Activated CD4-positive, alpha-beta T cell treated with anti-CD3 and anti-CD28 coated beads, Interleukin-2, amount 50 U/mL, for 1 hour (primary cell): Measurements from ENCODE around the gene STK16.

Experiments used
- DNase-seq: peaks from one replicate; pipeline ENCODE4 v3.0.0-alpha.2; 2020

STK16 gene

DNA sequence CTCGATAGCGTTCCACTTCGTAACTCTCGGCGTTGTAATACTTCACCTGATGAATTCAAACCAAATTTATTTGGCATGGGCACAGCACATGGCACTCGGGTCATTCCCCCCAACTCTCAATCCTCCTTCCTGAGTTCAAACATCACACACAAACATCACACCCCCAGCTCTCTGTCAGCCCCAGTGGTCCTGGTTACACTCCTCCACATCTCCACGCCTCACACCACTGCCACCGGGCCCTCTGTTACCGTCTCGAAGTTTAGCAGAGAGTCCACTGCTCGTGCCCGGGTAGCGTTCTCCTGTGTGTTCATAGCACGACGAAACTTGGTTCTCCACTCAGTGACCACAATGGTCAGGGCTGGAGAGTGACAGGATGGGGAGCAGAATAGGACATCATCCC lies 31.1 kb upstream of the STK16 start:
- DNase-seq = no peak

DNA sequence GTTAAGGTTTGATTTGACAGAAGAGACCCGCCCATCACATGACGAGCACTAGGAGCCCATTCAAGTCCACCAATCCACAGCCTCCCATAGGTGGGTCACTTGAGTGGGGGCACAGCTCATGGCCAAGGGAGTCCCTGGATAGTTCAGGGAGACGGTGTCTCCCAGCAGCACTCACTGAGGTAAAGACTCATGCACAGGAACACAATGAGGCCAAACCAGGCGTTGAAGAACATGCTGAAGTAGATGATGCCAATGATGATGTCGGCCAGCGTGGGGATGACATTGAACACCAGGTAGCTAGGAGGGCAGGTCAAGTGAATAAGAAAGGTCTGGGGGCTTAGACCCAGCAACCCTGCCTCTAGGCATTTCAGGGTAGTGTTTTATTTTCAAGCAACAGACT lies 30.5 kb upstream of the STK16 start:
- DNase-seq = no peak

DNA sequence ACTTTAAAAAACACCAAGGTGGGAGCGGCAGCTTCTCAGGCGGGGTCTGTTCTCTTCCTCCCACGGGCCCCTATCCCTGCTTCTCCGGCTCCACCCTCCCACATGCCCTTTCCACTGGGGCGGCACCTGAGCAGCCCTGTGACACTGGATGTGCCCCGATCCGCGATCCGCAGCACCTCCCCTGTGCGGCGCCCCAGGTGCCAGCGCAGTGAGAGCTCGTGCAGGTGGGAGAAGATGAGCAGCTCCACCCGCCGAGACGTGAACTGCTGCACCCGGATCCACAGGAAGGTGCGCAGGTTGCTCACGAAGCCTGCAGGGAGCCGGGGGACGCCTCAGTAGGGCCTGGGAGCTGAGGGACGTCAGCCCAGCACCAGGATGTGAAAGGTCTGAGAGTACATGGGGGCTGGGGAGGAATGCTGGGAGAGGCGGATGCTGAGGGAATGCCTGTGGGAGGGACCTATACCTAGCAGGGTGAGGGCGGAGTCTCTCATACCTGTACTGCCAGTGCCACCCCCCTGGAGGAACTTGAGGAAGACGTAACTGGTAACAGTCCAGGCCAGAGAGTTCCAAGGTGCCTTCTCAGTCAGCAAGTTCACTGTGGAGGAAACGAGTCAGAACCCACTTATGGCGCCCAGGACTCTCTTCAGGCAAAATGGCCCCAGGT lies 29.3 kb upstream of the STK16 start:
- DNase-seq = no peak

DNA sequence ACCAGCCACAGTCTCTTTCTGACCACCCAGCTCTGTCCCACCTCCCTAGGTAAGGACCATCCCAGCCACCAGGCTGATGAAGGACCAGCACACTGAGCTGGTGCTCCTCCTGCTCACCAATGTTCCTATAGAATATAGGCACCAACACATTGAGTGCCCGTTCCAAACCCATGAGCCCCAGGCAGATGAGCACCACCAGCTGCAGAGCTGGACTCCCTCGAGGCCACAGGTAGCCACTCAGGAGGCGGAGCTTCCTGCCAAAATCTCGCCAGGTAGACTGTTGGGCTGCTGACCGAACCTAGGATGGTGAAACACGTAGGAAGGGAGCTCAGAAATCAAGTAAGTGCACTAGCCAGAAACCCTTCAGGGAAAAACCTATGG lies 28.8 kb upstream of the STK16 start:
- DNase-seq = no peak

DNA sequence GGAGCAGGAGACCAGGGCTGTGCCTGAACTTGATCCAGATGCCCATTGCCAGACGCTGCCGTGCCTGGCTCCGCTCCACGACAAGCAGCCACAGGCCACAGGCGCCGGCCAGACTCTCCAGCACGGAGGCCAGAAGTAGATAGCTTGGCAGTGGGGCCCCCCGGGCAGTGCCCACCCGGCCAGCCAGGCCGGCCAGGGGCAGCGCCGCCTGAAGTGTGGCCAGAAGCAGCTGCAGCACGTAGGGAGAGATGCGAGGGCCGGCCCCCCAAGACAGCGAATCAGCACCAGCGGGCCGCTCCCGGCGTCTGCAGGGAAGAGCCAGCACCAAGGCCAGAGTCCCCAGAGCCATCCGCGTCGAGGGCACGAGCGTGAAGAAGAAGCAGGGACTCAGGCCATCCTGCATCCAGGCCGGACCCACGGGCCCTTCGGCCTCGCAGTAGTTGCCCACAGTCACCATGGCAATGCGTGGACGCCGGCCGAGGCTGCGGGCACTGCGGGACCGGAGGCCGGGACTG lies 27.0 kb upstream of the STK16 start:
- DNase-seq = peak; percentile 18

DNA sequence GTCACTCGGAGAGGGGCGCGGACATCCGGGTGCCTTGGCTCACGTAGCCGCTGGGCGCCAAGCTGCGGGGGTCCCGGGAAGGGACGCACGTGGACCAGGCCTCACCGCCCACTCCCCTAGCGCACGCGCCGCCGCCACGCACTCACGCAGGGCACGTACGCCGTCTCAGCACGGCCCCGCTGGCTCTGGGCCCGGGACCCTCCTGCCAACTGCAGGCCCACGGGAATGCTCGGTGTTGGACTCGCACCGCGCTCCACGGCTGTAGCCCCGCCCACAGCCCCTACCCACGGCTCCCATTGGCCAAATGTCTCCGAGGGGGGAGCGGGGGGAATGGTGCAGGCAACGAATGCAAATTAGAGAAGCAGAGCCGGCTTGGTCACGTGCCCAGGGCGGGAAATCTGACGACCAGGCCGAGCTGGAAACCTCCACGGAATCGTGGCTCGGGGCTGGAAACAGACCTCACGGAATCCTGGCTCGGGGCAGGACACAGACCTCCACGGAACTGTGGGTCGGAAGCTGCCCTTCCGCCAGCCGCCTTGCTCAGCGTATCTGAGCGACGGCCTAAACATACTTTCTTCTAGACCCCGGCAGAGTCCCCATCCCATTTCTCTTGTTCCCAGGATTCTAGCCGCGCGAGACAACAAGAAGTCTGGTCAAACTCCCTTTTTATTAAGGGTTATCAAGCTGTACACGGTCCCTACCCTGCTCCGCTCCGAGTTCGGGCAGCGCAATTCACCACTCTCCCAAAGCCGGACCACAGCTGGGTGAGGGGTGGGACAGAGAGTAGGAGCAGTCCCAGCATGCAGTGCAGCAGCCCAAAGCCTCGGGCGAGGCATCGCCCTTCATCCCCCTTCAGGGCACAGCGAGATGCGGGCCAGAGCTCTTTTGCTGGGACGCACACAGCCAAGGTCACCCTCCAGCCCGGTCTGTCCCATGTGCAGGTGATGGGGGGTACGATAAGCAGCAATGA lies 26.3 kb upstream of the STK16 start, which contains the start of gene ABCB6:
ABCB6 (minus strand) TSS at position 227 of the 970 bp plus-strand sequence. CDS start 285 bp downstream, outside the sequence.
- DNase-seq = peak; percentile 84

DNA sequence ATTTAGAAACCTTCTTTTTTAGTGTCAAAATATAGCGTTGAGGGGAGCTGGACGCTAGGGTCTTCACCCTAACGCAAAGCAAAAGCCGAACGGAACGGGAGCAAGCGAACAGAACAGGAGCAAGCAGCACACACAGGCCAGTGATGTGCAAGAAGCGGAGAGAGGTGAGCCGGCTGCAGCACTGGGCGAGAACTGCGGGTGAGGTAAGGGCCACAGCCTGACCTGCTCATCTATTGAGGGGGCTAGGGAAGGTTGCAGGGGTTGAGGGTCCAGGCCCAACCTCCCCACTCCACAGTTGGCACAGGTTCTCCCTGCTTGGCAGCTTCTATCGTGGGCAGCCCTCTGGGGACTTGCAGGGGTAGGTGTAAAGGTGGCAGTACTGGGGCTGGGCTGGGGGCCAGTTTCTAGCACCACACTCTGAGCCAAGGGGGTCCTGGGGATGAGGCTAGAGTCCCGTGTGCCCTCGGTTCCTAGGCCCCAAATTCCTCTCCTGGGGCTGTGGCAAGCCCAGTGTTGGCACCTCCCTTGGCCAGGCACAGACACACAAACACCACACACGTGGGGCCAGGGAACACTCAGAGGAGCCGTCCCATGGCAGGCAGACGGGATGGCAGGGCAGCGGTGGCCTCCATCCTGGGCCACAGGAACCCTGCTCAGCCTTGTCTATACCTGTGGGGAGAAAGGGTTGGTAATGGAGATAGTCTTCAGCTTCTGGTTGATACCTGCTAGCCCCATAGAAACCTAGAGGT lies 25.3 kb upstream of the STK16 start:
- DNase-seq = no peak

DNA sequence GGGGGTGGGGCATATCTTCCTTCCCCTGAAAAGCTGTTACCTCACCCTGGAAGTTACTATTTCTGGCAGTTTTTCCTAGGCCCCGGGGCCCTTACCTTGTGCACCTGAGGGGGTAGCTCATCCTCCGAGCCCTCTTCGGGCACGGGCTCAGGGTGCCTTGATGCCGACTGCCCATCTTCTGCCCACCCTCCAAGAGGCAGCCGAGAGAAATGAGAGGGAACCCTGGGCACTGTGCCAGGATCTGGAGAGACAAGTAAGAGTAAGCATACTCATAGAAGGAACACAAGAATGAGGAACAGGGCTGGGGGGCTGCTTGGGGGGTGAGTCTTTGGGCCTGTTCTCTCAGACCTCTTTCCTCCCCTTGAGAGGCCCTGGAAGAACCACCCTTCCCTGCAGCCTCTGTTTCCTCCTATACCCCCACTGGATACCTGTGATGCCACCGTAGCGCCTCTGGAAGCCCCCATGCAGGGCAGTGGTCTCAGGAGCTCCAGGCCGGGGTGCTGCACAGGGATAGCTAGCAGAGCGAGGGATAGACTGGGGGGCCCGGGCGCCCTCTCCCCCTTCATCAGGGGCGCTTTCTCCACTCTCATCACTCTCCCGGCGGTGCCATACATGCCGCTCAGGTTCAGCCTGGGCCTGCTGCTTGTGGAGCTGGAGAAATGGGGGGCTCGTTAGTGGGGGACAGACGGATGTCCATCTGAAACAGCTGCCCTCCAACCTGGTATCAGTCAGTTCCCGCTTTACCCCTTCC lies 24.5 kb upstream of the STK16 start:
- DNase-seq = no peak

DNA sequence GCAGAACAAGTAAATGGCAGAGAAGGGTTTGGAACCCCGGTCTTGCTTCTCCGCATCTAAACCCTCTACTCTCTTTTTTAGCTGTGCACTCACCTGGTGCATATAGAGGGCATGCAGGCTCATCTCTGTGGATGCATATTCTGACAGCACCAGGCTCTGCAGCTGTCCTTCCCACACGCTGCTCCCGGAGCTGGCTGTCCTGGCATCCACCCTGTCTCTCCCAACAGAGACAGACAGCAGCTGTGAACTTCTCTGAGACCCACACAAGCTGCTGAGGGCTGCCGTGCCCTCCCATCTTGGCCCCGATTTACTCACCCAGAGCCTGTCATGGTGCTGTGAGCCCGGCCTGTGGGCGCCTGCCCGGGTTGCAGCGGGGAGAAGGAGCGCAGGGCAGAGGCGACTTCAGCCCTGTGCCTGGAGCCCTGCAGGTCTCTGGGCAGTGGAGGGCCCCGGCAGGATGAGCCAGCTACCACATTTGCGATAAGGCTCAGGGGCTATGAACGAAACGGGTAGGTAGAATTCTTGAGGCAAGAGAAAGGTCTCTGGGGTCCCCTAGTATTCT lies 23.2 kb upstream of the STK16 start:
- no peak for DNase-seq

DNA sequence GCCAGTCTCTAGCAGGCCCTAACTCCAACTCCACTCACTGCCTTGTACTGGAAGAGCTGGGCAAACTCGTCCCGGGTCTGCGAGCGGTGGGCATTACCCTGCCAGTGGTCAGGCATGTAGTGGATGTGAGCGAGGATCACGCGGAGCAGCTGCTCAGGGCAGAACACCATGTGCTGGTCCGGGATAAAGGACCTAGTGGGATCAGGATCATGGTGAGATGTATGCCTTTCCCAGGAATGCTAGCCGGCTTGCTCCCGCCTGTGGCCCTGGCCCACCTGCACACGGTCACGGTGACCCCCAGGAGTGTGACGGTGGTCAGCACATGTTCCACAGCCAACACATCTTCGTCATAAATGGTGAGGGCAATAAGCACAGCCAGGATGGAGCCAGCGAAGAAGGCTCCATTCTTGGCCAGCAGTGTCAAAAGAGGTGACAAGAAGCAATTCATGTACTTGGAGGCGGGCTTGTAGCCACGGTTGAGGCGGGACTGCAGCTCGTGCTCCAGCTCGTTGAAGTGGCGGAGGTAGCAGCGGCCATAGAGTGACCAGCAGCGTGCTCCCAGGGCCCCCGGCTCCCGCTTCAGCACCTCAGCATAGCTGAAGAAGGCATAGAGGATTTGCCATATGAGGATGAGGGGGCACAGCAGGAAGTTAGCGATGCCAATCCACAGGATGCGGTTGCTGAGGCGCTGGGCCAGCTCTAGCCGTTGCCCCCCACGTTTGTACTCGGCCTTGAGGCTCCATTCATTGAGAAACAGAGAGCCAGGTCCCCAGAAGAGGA lies 21.3 kb upstream of the STK16 start:
- DNase-seq = no peak

DNA sequence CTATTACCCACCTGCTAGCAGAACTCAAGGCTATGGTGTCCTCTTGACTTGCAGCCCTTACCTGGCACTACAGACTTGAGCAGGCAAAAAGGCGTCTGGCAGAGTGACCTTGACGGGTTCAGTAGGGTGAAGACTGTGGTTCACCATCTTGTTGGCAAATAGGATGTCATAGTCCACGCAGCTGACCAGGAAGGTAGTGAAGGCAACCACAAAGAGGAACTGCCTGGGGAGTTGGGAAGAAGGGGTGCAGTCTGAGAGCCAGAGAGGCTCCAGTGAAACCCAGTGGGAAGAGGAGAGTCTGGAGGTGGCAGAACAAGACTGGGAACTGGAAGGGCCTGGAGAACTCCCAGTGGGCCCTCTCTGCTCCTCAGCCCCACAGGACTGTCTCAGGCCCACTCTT lies 19.9 kb upstream of the STK16 start:
- DNase-seq = no peak

DNA sequence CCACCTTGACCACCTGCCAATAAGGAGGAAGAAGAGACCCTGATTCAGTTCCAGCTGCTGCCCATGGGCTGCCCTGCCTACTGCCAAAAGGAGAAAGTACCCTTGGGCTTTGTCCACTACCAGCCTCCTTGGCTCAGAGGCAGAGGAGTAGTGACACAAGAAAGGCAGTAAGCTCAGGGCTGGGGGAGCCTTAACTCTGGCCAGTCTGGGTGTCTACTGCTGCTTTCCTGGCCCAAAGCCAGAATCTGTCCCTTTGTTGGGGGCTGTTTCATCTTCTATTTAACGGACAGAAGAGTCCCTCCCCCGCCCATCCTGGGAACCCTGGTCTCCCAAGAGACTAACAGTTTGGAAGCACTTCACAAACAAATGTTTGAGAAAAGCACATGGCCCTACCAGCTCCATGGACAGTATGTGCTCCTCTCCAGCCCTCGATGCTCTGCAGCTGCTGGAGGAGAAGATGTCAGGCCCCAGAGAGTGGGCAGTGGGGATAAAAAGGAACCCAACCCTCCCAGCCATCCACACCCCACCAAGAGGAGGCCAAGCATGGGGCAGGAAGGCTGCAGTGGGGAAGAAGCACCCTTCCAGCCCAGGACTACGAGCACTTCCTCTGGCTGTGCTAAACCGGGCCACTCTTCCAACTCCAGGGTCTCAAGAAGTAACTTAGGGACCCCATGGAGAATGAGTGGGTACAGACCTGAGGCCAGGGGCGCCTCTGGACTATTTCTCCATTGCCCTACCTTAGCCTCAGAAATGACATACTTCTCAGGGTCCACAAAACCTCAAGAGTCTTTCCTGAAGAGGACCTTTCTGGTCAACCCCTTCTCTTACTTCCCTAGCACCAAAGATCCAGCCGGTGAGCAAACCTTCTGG lies 17.0 kb upstream of the STK16 start:
- no peak for DNase-seq

DNA sequence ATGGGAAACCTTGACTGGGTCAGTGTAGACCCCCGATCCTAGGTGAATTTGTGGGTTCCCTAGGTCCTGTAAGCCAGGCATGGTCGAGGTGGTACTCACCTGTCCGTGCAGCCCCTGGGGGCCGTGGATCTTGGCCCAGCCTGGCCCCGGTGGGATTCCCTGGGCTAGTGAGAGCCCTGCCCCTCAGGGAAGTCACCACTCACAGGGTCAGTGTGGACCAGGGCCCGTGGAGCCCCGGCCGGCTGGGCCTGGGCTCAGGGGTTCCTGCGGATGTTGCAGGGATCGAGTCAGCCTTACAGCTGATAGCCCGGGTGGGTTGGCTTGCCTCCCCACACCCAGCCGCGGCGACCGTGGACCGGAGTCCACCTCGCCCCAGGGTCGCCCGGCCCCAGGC lies 16.4 kb upstream of the STK16 start:
- DNase-seq = no peak

DNA sequence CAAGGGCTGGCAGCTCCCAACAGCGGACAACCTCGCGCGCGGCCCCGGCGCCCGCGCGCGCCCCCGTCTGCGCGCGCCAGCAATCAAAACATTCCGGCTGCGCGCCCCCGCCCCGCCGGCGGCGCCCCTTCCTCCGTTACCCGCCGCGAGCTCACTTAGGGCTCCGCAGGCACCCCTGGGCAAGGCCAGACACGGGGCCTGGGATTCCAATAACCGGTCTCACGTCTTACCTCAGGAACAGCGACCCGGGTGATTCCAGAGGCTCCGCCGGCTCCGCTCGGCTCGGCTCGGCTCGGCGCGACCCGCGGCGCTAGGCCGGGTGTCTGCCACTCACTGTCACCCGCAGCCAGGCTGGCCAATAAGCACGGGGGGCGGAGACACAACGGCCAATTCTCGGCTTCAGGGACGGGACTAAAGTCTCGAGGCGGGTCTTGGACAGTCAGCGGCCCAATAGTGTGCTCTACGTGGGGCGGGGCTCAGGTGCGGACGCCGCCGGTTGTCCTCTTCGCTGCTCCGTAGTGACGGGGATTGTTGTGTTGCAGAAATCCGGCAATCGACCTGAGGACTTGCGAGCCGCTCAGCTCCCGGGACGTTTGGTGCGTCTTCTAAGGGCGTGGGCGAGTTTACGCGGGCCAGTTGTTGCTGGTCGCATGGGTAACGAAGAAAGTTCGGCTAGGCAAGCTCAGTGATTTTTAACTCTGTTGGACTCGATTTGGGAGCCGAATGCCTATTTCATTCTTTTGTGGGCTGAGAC lies 15.8 kb upstream of the STK16 start, which contains the start of the genes ANKZF1 and ATG9A:
ANKZF1 (plus strand) TSS at position 502 of the 754 bp plus-strand sequence. CDS start 452 bp downstream, outside the sequence.
ATG9A (minus strand) TSS at position 332 of the 754 bp plus-strand sequence. CDS start 1,612 bp downstream, outside the sequence.
- DNase-seq = peak; percentile 97

DNA sequence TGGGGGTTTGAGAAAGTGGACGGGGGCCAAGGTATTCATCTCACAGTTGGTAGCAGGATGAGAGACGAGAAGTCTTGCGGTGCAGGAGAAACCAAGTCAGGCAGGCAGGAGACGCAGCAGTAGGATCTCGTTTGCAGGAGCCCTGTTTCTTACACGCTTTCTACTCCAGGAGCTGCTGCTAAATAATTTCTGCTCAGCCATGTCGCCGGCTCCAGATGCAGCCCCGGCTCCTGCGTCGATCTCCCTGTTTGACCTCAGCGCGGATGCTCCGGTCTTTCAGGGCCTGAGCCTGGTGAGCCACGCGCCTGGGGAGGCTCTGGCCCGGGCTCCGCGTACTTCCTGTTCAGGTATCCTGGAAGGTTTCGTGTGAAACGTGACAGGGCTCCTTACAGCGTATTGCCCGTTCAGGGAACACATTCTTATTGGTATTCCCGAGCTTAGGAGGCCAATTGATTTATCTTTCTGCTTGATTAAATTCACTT lies 15.2 kb upstream of the STK16 start:
- no peak for DNase-seq

DNA sequence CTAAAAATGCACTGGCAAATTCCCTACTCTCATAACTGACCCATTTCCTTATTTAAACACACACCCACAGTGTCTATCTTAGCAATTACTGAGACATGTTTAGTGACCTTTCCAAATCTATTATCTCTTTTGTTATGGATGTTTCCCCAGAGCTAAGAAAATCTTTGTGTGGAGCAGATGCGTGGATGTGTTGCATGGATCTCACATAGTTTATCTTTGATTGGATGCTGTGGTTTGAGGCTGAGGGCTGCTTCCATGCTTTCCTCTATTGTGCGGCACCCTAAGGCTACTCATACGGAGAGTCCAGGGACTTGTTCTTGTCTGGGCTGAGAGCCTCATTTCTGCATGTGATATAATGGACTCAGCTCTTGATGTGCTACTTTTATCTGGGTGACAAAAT lies 10.9 kb upstream of the STK16 start:
- no peak for DNase-seq

DNA sequence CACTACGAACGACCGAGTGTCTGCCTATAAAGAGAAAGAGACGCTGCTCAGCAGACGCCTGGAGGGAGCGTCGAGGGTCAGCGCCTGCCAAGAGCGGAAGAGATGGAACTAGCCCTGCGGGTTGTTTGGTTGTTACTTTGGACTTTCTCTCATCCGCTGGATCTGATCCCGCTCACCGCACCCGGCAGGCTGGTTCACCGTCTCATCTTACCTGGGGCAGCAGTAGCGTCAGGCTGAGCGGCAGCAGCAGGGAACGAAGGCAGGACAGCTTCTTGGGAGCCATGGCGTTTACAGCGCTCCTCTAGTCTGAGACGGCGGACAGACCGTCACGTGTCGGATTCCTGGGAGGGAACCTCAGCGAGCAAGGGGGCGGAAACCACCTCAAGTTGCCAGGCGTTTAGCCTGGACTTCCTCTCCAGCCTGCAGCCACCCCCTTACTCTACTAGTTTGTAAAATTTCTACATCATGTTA lies 2.0 kb upstream of the STK16 start:
- no peak for DNase-seq

DNA sequence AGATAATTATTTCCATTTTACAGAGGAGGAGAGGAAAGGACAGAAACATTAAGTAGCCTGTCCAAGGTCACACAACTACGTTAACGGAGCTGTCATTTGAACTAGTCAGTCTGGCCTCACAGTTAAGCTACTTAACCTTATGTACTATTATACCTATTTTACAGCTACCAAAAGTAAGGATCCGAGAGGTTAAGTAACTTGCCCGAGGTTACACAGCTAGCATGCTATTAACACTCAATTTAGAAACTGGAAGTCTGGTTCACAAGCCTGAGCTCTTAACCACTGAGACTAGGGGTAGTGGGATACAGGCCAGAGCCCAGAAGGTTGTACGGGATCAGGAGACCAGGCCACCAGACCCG lies 511 bp upstream of the STK16 start:
- DNase-seq = no peak

DNA sequence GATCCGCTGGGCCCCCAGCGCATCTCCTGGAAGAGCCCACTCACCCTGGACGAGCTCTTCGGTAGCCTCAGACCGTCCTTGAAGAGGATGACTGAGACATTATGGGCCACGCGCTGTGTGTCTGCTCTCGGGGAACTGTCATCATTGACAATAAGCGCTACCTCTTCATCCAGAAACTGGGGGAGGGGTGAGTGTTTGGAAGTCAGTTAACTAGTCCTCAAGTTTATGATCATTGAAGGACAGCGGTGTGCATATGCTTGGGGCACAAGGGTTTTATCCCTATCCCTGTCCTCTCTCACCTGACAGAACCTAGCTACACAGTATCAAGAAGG lies 586 bp downstream of the STK16 start:
- no peak for DNase-seq
